HEK293 (cell line): Measurements from ENCODE around the gene S100A8.

Experiments used
- CTCF ChIA-PET: fragments of 350-600 bp; formaldehyde crosslinking; extraction: SDS; loops from one replicate; lab custom pipeline; 2021; ENCODE audit warnings: antibody characterized with exemption; lab: Yijun Ruan, JAX
- POLR2A ChIA-PET: fragments of 300-600 bp; formaldehyde crosslinking; extraction: SDS; loops from one replicate; lab custom pipeline; 2020; ENCODE audit warnings: antibody characterized with exemption, inconsistent platforms; lab: Yijun Ruan, JAX
- H3K27ac ChIP-seq: fragments of 200-500 bp; sonication (Bioruptor generic); 2 replicates; pipeline ENCODE4 v1.5.1; 2014; ENCODE audit warnings: low read depth, low read length, control low read depth, inconsistent platforms; ENCODE audit errors: extremely low read depth
- H3K36me3 ChIP-seq, 2 experiments: fragments of 200-500 bp in 1 of 2; sonication (Bioruptor generic) in 1 of 2; 1 replicate in 1 of 2; 2 replicates in 1 of 2; pipeline ENCODE4 v1.5.1; 2014 to 2017; ENCODE audit warnings: inconsistent platforms in 2 of 2, low read length in 2 of 2; ENCODE audit not compliant: control insufficient read depth in 2 of 2, insufficient read depth in 1 of 2
- H3K4me1 ChIP-seq: fragments of 200-500 bp; sonication (Bioruptor generic); 2 replicates; pipeline ENCODE4 v1.5.1; 2014; ENCODE audit warnings: mild to moderate bottlenecking, low read length, inconsistent platforms; ENCODE audit not compliant: control insufficient read depth, insufficient read depth
- H3K4me3 ChIP-seq: 2 replicates; pipeline ENCODE4 v1.5.1; 2011; ENCODE audit warnings: low read depth, mild to moderate bottlenecking, control low read depth, low read length, moderate library complexity
- H3K9me3 ChIP-seq: fragments of 200-500 bp; sonication (Bioruptor generic); 2 replicates; pipeline ENCODE4 v1.5.1; 2014; ENCODE audit warnings: low read depth, low read length, inconsistent platforms; ENCODE audit not compliant: control insufficient read depth, insufficient read depth
- HIC1 ChIP-seq: fragments of 450-650 bp; formaldehyde crosslinking; IDR thresholded peaks from 2 replicates; pipeline ENCODE4 v1.5.1; 2016; ENCODE audit warnings: missing biosample characterization, missing genetic modification characterization
- KLF7 ChIP-seq: fragments of 450-650 bp; formaldehyde crosslinking; IDR thresholded peaks from 2 replicates; pipeline ENCODE4 v1.5.1; 2016; ENCODE audit warnings: missing biosample characterization, missing genetic modification characterization, borderline replicate concordance
- PATZ1 ChIP-seq: fragments of 450-650 bp; formaldehyde crosslinking; IDR thresholded peaks from 2 replicates; pipeline ENCODE4 v1.5.1; 2016; ENCODE audit warnings: missing biosample characterization, missing genetic modification characterization
- PRDM2 ChIP-seq: fragments of 450-650 bp; formaldehyde crosslinking; IDR thresholded peaks from 2 replicates; pipeline ENCODE4 v1.5.1; 2016; ENCODE audit warnings: missing biosample characterization, missing genetic modification characterization, borderline replicate concordance
- WT1 ChIP-seq: fragments of 450-650 bp; formaldehyde crosslinking; IDR thresholded peaks from 2 replicates; pipeline ENCODE4 v1.5.1; 2016; ENCODE audit warnings: missing biosample characterization, missing genetic modification characterization
- ZNF175 ChIP-seq: fragments of 450-650 bp; formaldehyde crosslinking; IDR thresholded peaks from 2 replicates; pipeline ENCODE4 v1.5.1; 2016; ENCODE audit warnings: missing biosample characterization, missing genetic modification characterization
- ZNF292 ChIP-seq: fragments of 450-650 bp; formaldehyde crosslinking; IDR thresholded peaks from 2 replicates; pipeline ENCODE4 v1.5.1; 2016; ENCODE audit warnings: low read depth, missing biosample characterization, missing genetic modification characterization, borderline replicate concordance
- ZNF398 ChIP-seq: fragments of 450-650 bp; formaldehyde crosslinking; IDR thresholded peaks from 2 replicates; pipeline ENCODE4 v1.5.1; 2017; ENCODE audit warnings: missing biosample characterization, missing genetic modification characterization
- ZNF473 ChIP-seq: fragments of 450-650 bp; formaldehyde crosslinking; IDR thresholded peaks from 2 replicates; pipeline ENCODE4 v1.5.1; 2017; ENCODE audit warnings: missing biosample characterization, missing genetic modification characterization
- ZNF518A ChIP-seq: fragments of 450-650 bp; formaldehyde crosslinking; conservative IDR thresholded peaks from 2 replicates; pipeline ENCODE4 v1.5.1; 2016; ENCODE audit warnings: low read depth, missing biosample characterization, missing genetic modification characterization
- ZNF529 ChIP-seq: fragments of 450-650 bp; formaldehyde crosslinking; IDR thresholded peaks from 2 replicates; pipeline ENCODE4 v1.5.1; 2017; ENCODE audit warnings: missing genetic modification characterization, missing biosample characterization; ENCODE audit not compliant: insufficient replicate concordance
- ZNF561 ChIP-seq: fragments of 450-650 bp; IDR thresholded peaks from 2 replicates; pipeline ENCODE4 v1.5.1; 2018; ENCODE audit warnings: missing biosample characterization, missing genetic modification characterization, borderline replicate concordance
- ZNF585B ChIP-seq: fragments of 450-650 bp; formaldehyde crosslinking; IDR thresholded peaks from 2 replicates; pipeline ENCODE4 v1.5.1; 2016; ENCODE audit warnings: missing biosample characterization, missing genetic modification characterization
- ZNF623 ChIP-seq: fragments of 450-650 bp; formaldehyde crosslinking; IDR thresholded peaks from 2 replicates; pipeline ENCODE4 v1.5.1; 2016; ENCODE audit warnings: missing biosample characterization, missing genetic modification characterization
- ZNF701 ChIP-seq: fragments of 450-650 bp; formaldehyde crosslinking; IDR thresholded peaks from 2 replicates; pipeline ENCODE4 v1.5.1; 2016; ENCODE audit warnings: missing biosample characterization, missing genetic modification characterization
- ZNF830 ChIP-seq: fragments of 450-650 bp; IDR thresholded peaks from 2 replicates; pipeline ENCODE4 v1.5.0; 2018; ENCODE audit warnings: missing biosample characterization, missing genetic modification characterization, low read depth, mild to moderate bottlenecking, moderate library complexity
- ZSCAN23 ChIP-seq: fragments of 450-650 bp; formaldehyde crosslinking; IDR thresholded peaks from 2 replicates; pipeline ENCODE4 v1.5.1; 2016; ENCODE audit warnings: missing biosample characterization, missing genetic modification characterization
- ZSCAN30 ChIP-seq: fragments of 450-650 bp; IDR thresholded peaks from 2 replicates; pipeline ENCODE4 v1.5.1; 2018; ENCODE audit warnings: missing biosample characterization, mild to moderate bottlenecking, missing genetic modification characterization, moderate library complexity

S100A8 gene

GRCh38 chr1:153432874-153433681 is 42.2 kb upstream of the S100A8 start (continued):
- no peak for TF ChIP-seq HIC1 (tag by site-specific recombination)
- TF ChIP-seq KLF7 (tag by site-specific recombination) = no peak
- no peak for TF ChIP-seq ZNF561 (tag by site-specific recombination)
- TF ChIP-seq ZNF175 (tag by site-specific recombination) = no peak
- TF ChIP-seq ZNF473 = no peak
- no peak for TF ChIP-seq ZNF623 (tag by site-specific recombination)
- no peak for TF ChIP-seq PRDM2

GRCh38 chr1:153431928-153432327 is 41.1 kb upstream of the S100A8 start:
- POLR2A ChIA-PET = no interaction called here
- TF ChIP-seq ZSCAN30 (no peak), WT1 (no peak), ZNF292 (tag by site-specific recombination) (no peak), ZNF585B (no peak), ZNF398 (tag by site-specific recombination) (no peak), ZSCAN23 (tag by site-specific recombination) (no peak), ZNF830 (tag by site-specific recombination) (no peak), ZNF701 (no peak), ZNF529 (no peak), ZNF518A (no peak), PATZ1 (tag by site-specific recombination) (no peak)

More at GRCh38 chr1:153431928-153432327, 41.1 kb upstream of the S100A8 start:
- CTCF ChIA-PET = no interaction called here
- Histone ChIP-seq H3K4me3 (no peak overlapping the region), H3K36me3 (no peaks in the 10 kb centered on the region), H3K27ac (no peak overlapping the region), H3K9me3 (no peaks in the 10 kb centered on the region), H3K4me1 (no peaks in the 10 kb centered on the region)
